HCT116 (cell line): Measurements from ENCODE around the gene NIT2. TPM values are rescaled to one million over a fixed set of nuclear protein-coding genes. Genes with fewer than 3 reads are reported as not detected.

Experiments used
- ATAC-seq: fragments of 200-7000 bp; cut with Tn5 transposase; 2 replicates; pipeline ENCODE4 v1.9.1; 2020; ENCODE audit warnings: mild to moderate bottlenecking, moderate library complexity
- BruUV-seq: library from RNA; stranded (reverse); fragments of 400-500 nt; replicated peaks from 2 replicates; lab custom pipeline; 2021; lab: Mats Ljungman, UMichigan
- CTCF ChIA-PET: fragments of 300-600 bp; sonication (Branson Sonifier 250); formaldehyde crosslinking; loops from one replicate; lab custom pipeline; 2021; ENCODE audit warnings: antibody characterized with exemption; lab: Charles Lee
- POLR2A ChIA-PET: fragments of 300-600, 350-600 bp; sonication (Branson Sonifier 250); formaldehyde crosslinking; loops from one replicate; lab custom pipeline; 2021; ENCODE audit warnings: antibody characterized with exemption; lab: Charles Lee
- RAD21 ChIA-PET, 2 experiments: fragments of 300-600 bp; sonication (Branson Sonifier 250); formaldehyde crosslinking; loops; one replicate each; lab custom pipeline; 2023; ENCODE audit warnings: low total read pairs in 2 of 2; ENCODE audit not compliant: uncharacterized antibody in 2 of 2, unreplicated experiment in 2 of 2, low non-redundant PET in 1 of 2; lab: Charles Lee
- DNase-seq: peaks from one replicate; pipeline ENCODE4 v3.0.0-alpha.2; 2010; ENCODE audit warnings: low read depth, low spot score
- H2AFZ ChIP-seq: fragments of 200-600 bp; shearing (Covaris generic), sonication (generic); 2 replicates; pipeline ENCODE4 v1.6.1; 2017; ENCODE audit warnings: low read depth, mixed run types, mixed read lengths, antibody characterized with exemption, low read length; ENCODE audit not compliant: poor library complexity, severe bottlenecking
- H3K27ac ChIP-seq: 2 replicates; pipeline ENCODE4 v1.5.1; 2012; ENCODE audit warnings: low read depth, low read length
- H3K27me3 ChIP-seq: fragments of 200-600 bp; sonication (generic); 2 replicates; pipeline ENCODE4 v1.6.1; 2016; ENCODE audit warnings: mixed run types, low read length, mixed read lengths; ENCODE audit not compliant: insufficient read depth
- H3K36me3 ChIP-seq, 2 experiments: fragments of 200-500 bp in 1 of 2; fragments of 200-600 bp in 1 of 2; sonication (Bioruptor generic) in 1 of 2; sonication (generic) in 1 of 2; 2 replicates each; pipeline versions ENCODE4 v1.5.1 to v1.6.1; 2014 to 2016; ENCODE audit warnings: low read length in 2 of 2, inconsistent platforms in 1 of 2, mixed read lengths in 1 of 2, mixed run types in 1 of 2; ENCODE audit not compliant: insufficient read depth in 2 of 2, control insufficient read depth in 1 of 2
- H3K4me1 ChIP-seq, 2 experiments: fragments of 200-600 bp in 1 of 2; sonication (generic) in 1 of 2; 2 replicates each; pipeline versions ENCODE4 v1.5.1 to v1.6.1; 2012 to 2017; ENCODE audit warnings: low read length in 2 of 2, inconsistent platforms in 1 of 2, mild to moderate bottlenecking in 1 of 2, mixed read lengths in 1 of 2, mixed run types in 1 of 2, moderate library complexity in 1 of 2; ENCODE audit not compliant: insufficient read depth in 2 of 2, control insufficient read depth in 1 of 2
- H3K4me2 ChIP-seq: fragments of 200-600 bp; sonication (generic); 2 replicates; pipeline ENCODE4 v1.6.1; 2017; ENCODE audit warnings: mixed run types, low read length, mixed read lengths
- H3K4me3 ChIP-seq, 2 experiments: fragments of 200-600 bp in 1 of 2; sonication (generic) in 1 of 2; replicated peaks in 1 of 2; 2 replicates each; pipeline ENCODE4 v1.5.1; 2011 to 2016; ENCODE audit warnings: low read length in 2 of 2, control low read depth in 1 of 2, low read depth in 1 of 2, mild to moderate bottlenecking in 1 of 2, mixed read lengths in 1 of 2, mixed run types in 1 of 2
- H3K79me2 ChIP-seq: fragments of 200-600 bp; sonication (generic); 2 replicates; pipeline ENCODE4 v1.6.1; 2017; ENCODE audit warnings: mild to moderate bottlenecking, mixed run types, low read length, moderate library complexity, mixed read lengths; ENCODE audit not compliant: insufficient read depth
- H3K9ac ChIP-seq: fragments of 200-600 bp; sonication (generic); 2 replicates; pipeline ENCODE4 v1.6.1; 2016; ENCODE audit warnings: low read length, mixed read lengths
- H3K9me2 ChIP-seq: fragments of 200-600 bp; sonication (generic), shearing (Covaris generic); 2 replicates; pipeline ENCODE4 v1.6.1; 2017; ENCODE audit warnings: mixed run types, mild to moderate bottlenecking, moderate library complexity; ENCODE audit not compliant: insufficient read depth
- H3K9me3 ChIP-seq, 2 experiments: fragments of 200-500 bp in 1 of 2; fragments of 200-600 bp in 1 of 2; sonication (Bioruptor generic) in 1 of 2; sonication (generic) in 1 of 2; 2 replicates each; pipeline ENCODE4 v1.6.1; 2014 to 2017; ENCODE audit warnings: low read length in 2 of 2, mixed read lengths in 2 of 2, inconsistent platforms in 1 of 2, low read depth in 1 of 2, mild to moderate bottlenecking in 1 of 2, mixed run types in 1 of 2, moderate library complexity in 1 of 2; ENCODE audit not compliant: control insufficient read depth in 1 of 2, insufficient read depth in 1 of 2
- H4K20me1 ChIP-seq: fragments of 200-600 bp; sonication (generic), shearing (Covaris generic); 2 replicates; pipeline ENCODE4 v1.6.1; 2017; ENCODE audit warnings: mixed run types, mild to moderate bottlenecking, moderate library complexity; ENCODE audit not compliant: insufficient read depth
- ATF3 ChIP-seq: IDR thresholded peaks from 2 replicates; pipeline ENCODE4 v1.6.1; 2012
- EGR1 ChIP-seq: IDR thresholded peaks from 2 replicates; pipeline ENCODE4 v1.6.1; 2012; ENCODE audit warnings: low read depth
- ELF1 ChIP-seq: IDR thresholded peaks from 2 replicates; pipeline ENCODE4 v1.6.1; 2012; ENCODE audit warnings: low read depth, borderline replicate concordance
- JUND ChIP-seq: IDR thresholded peaks from 2 replicates; pipeline ENCODE4 v1.6.1; 2012
- MAX ChIP-seq: IDR thresholded peaks from 2 replicates; pipeline ENCODE4 v1.6.1; 2012
- POLR2AphosphoS5 ChIP-seq: IDR thresholded peaks from 2 replicates; pipeline ENCODE4 v1.6.1; 2011; ENCODE audit warnings: mild to moderate bottlenecking, low read depth, low read length, moderate library complexity
- RAD21 ChIP-seq: IDR thresholded peaks from 2 replicates; pipeline ENCODE4 v1.6.1; 2012; ENCODE audit warnings: low read depth, mild to moderate bottlenecking
- REST ChIP-seq: IDR thresholded peaks from 2 replicates; pipeline ENCODE4 v1.6.1; 2012; ENCODE audit warnings: low read depth
- SP1 ChIP-seq: IDR thresholded peaks from 2 replicates; pipeline ENCODE4 v1.6.1; 2012; ENCODE audit warnings: low read depth
- TCF7L2 ChIP-seq: IDR thresholded peaks from 2 replicates; pipeline ENCODE4 v1.7.0; 2011; ENCODE audit warnings: borderline replicate concordance, inconsistent platforms; ENCODE audit not compliant: insufficient read depth, insufficient read length; ENCODE audit errors: extremely low read depth
- YY1 ChIP-seq: IDR thresholded peaks from 2 replicates; pipeline ENCODE4 v1.6.1; 2011; ENCODE audit warnings: low read length, low read depth, moderate library complexity, mild to moderate bottlenecking; ENCODE audit not compliant: insufficient replicate concordance; ENCODE audit errors: extremely low read depth
- intact Hi-C: fragments of 100-400 bp; cut with micrococcal nuclease; formaldehyde crosslinking; loops from 2 replicates; pipeline ENCODE4 v1.10.0; 2022
- total RNA-seq: library from RNA; stranded (reverse); gene quantifications from one replicate; pipeline ENCODE4 v1.2.1, GENCODE V29; 2021; ENCODE audit not compliant: unreplicated experiment

The NIT2 gene
- total RNA-seq, 1 experiment from 2014 or later, result 44.7 TPM

- BruUV-seq, result no TSS peak
- Histone ChIP-seq H3K9ac (no peak overlapping the region), H3K79me2 (no peaks in the 10 kb centered on the region), H3K4me3 (no peak overlapping the region), H3K4me2 (no peak overlapping the region), H4K20me1 (no peaks in the 10 kb centered on the region), H3K4me1 (no peaks in the 10 kb centered on the region), H3K9me2 (no peaks in the 10 kb centered on the region), H3K27me3 (no peaks in the 10 kb centered on the region), H3K27ac (no peak overlapping the region), H2AFZ (no peak overlapping the region), H3K36me3 (no peaks in the 10 kb centered on the region), H3K9me3 (no peaks in the 10 kb centered on the region)
- no peak for DNase-seq
- RAD21 ChIA-PET, result no interaction called here
- POLR2A ChIA-PET, result no interaction called here
- no peak for TF ChIP-seq REST
- no peak for TF ChIP-seq ATF3
- TF ChIP-seq RAD21, result no peak
- no peak for TF ChIP-seq POLR2AphosphoS5
- no peak for TF ChIP-seq EGR1
- TF ChIP-seq TCF7L2, result no peak
- TF ChIP-seq ELF1, result no peak
- TF ChIP-seq MAX, result no peak
- TF ChIP-seq SP1, result no peak
- no peak for TF ChIP-seq YY1
- no peak for TF ChIP-seq JUND
- no peak for ATAC-seq
- intact Hi-C loops, result no loop called here
- CTCF ChIA-PET, result no interaction called here
These were observed 10.5 kb upstream of the NIT2 start for GRCh38 chr3:100324044-100324443.
